Gastrocnemius medialis (tissue), 4 donors: ENCODE data around the gene KRTAP12-1. TPM values are rescaled to one million over a fixed set of nuclear protein-coding genes. Genes with fewer than 3 reads are reported as not detected.

ENCODE experiments used
- ATAC-seq, 2 donors: fragments of 150-250 bp; one replicate each; pipeline ENCODE4 v1.9.1; 2016
- DNase-seq, 2 donors: peaks; one replicate each; pipeline ENCODE4 v3.0.0-alpha.2; 2019
- H3K27ac ChIP-seq, 4 donors: fragments of 200-600 bp; sonication (generic); 1 replicate in 1 of 4; 2 replicates in 3 of 4; pipeline ENCODE4 v1.5.1; 2016 to 2018; ENCODE audit warnings: mild to moderate bottlenecking in 2 of 4, moderate library complexity in 1 of 4
- H3K27me3 ChIP-seq, 3 donors: fragments of 200-600 bp; sonication (generic) in 2 of 3; 1 replicate in 1 of 3; 2 replicates in 2 of 3; pipeline versions ENCODE4 v1.5.1 to v1.6.0; 2016 to 2019; ENCODE audit warnings: mild to moderate bottlenecking in 1 of 3, moderate library complexity in 1 of 3
- H3K36me3 ChIP-seq, 2 donors: fragments of 200-600 bp; sonication (generic) in 1 of 2; one replicate each; pipeline ENCODE4 v1.5.1; 2017 to 2018
- H3K4me1 ChIP-seq, 2 donors: fragments of 200-600 bp; sonication (generic) in 1 of 2; one replicate each; pipeline ENCODE4 v1.5.1; 2016 to 2017; ENCODE audit warnings: mild to moderate bottlenecking in 2 of 2
- H3K4me3 ChIP-seq, 4 donors: fragments of 200-600 bp; sonication (generic) in 3 of 4; 1 replicate in 1 of 4; 2 replicates in 3 of 4; pipeline ENCODE4 v1.5.1; 2016 to 2019; ENCODE audit warnings: mild to moderate bottlenecking in 2 of 4
- H3K9me3 ChIP-seq, 3 donors: fragments of 200-600 bp; sonication (generic) in 2 of 3; 1 replicate in 1 of 3; 2 replicates in 2 of 3; pipeline ENCODE4 v1.5.1; 2016 to 2019
- POLR2A ChIP-seq, 2 donors: fragments of 450-650 bp; IDR thresholded peaks; one replicate each; pipeline ENCODE4 v1.6.1; 2017; ENCODE audit warnings: antibody characterized with exemption in 2 of 2, mild to moderate bottlenecking in 2 of 2, moderate library complexity in 2 of 2
- in situ Hi-C, 4 donors: fragments of 200-750 bp; cut with MboI; loops; one replicate each; pipeline versions ENCODE4 v1.15.0 to v1.8.0; 2017; ENCODE audit warnings: low sequenced_read_pairs in 4 of 4
- intact Hi-C: fragments of 100-400 bp; cut with DNase I; formaldehyde crosslinking; loops from one replicate; pipeline ENCODE4 v1.15.1; 2023; ENCODE audit warnings: low total_unique reads
- total RNA-seq, 4 donors: library from RNA; depleted of rRNA; stranded (reverse); fragments of >200 nt; gene quantifications; one replicate each; pipeline versions ENCODE4 v1.1.0 to v1.2.3, GENCODE V29; 2016
- TF ChIP-seq, protein P1 (sequence below), 5 experiments: fragments of 450-650 bp in 3 of 5; fragments of 200-600 bp in 2 of 5; sonication (generic) in 2 of 5; IDR thresholded peaks in 4 of 5; conservative IDR thresholded peaks in 1 of 5; 1 replicate in 4 of 5; 2 replicates in 1 of 5; pipeline ENCODE4 v1.5.1; 2016 to 2019; ENCODE audit warnings: antibody characterized with exemption in 5 of 5, mild to moderate bottlenecking in 3 of 5, moderate library complexity in 3 of 5

The KRTAP12-1 gene
- total RNA-seq, 4 donors from 2014 or later = not detected

DNA sequence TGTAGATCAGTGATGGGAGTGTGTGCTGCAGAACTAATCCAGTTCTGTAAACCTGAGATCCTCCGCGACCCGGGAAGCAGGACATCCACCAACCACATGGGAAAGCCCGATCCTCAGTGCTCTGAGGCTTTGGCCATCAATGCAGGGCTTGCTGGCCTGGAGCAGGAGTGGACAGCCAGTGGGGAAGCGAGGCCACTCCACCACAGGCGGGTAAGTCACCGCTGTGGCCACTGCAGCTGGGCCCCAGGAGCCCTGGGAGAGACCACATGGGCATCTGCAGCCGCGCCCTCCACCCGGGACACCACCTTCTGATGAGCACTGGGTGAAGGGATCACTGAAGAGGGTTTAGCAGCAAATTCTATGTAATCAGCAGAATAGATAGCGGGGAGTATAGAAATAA is 811 bp downstream of the KRTAP12-1 start:
- in situ Hi-C loops = no loop called here
- H3K36me3 ChIP-seq = no peaks in the 10 kb centered on the region
- no peaks in the 10 kb centered on the region for H3K4me1 ChIP-seq
- H3K4me3 ChIP-seq = no peak overlapping the region
- intact Hi-C loops = no loop called here
- H3K27me3 ChIP-seq = peaks cover 4 to 9% (median 6%) of the 10 kb centered on the region in 3 donors
- DNase-seq (no peak), ATAC-seq (no peak)
- H3K27ac ChIP-seq = no peak overlapping the region
- TF ChIP-seq POLR2A (IDR thresholded peaks at IDR 0.05) = no peak
- TF ChIP-seq, protein P1, sequence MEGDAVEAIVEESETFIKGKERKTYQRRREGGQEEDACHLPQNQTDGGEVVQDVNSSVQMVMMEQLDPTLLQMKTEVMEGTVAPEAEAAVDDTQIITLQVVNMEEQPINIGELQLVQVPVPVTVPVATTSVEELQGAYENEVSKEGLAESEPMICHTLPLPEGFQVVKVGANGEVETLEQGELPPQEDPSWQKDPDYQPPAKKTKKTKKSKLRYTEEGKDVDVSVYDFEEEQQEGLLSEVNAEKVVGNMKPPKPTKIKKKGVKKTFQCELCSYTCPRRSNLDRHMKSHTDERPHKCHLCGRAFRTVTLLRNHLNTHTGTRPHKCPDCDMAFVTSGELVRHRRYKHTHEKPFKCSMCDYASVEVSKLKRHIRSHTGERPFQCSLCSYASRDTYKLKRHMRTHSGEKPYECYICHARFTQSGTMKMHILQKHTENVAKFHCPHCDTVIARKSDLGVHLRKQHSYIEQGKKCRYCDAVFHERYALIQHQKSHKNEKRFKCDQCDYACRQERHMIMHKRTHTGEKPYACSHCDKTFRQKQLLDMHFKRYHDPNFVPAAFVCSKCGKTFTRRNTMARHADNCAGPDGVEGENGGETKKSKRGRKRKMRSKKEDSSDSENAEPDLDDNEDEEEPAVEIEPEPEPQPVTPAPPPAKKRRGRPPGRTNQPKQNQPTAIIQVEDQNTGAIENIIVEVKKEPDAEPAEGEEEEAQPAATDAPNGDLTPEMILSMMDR (IDR thresholded peaks at IDR 0.05 in 4 of 5, conservative IDR thresholded peaks at IDR 0.05 in 1 of 5) = no peak
- H3K9me3 ChIP-seq = no peaks in the 10 kb centered on the region

DNA sequence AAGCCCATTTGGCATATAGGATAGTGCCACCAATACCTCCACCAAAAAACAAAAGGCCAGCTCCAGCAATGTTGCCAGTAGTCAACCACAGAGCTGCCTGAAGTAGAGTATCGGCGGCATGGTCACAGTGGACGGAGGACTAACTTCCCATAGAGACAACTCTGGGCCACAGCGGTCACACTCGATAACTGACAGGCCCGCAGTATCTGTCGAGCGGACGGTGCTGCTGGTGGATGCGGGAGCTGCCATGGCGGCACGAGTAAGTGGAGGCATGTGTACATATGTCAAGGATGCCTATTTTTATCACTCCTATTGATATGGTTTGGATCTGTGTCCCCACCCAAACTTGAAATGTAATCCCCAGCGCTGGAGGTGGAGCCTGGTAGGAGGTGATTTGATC is 4.1 kb downstream of the KRTAP12-1 start:
- no peaks in the 10 kb centered on the region for H3K36me3 ChIP-seq
- no peak overlapping the region for H3K27ac ChIP-seq
- DNase-seq (no peak), ATAC-seq (no peak)
- H3K27me3 ChIP-seq = peaks cover 0 to 5% (median 0%) of the 10 kb centered on the region in 3 donors
- H3K4me1 ChIP-seq = no peaks in the 10 kb centered on the region
- in situ Hi-C loops = no loop called here
- TF ChIP-seq POLR2A (IDR thresholded peaks at IDR 0.05) = no peak
- TF ChIP-seq, protein P1 (IDR thresholded peaks at IDR 0.05 in 4 of 5, conservative IDR thresholded peaks at IDR 0.05 in 1 of 5) = no peak
- intact Hi-C loops = no loop called here
- H3K9me3 ChIP-seq = no peaks in the 10 kb centered on the region
- H3K4me3 ChIP-seq = no peak overlapping the region

DNA sequence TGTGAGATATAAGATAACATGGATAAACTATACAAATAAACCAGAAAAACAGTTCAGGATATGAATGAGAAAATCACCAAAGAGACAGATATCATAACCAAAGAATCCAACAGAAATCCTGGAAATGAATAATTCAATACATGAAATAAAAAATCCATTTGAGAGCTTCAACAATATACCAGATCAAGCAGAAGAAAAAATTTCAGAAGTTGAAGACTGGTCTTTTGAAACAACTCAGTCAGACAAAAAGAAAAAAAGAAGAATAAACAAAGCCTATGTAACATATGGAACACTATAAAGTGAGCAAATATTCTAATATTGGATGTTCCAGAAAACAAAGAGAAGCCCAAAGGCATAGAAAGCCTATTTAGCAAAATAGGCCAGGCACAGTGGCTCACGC is 10.1 kb downstream of the KRTAP12-1 start:
- in situ Hi-C loops (no loop called here), intact Hi-C loops (no loop called here)
- no peak overlapping the region for H3K4me3 ChIP-seq
- no peak overlapping the region for H3K27ac ChIP-seq
- peaks cover 0 to 3% (median 0%) of the 10 kb centered on the region in 3 donors for H3K27me3 ChIP-seq
- H3K36me3 ChIP-seq = no peaks in the 10 kb centered on the region
- TF ChIP-seq, protein P1 (IDR thresholded peaks at IDR 0.05 in 4 of 5, conservative IDR thresholded peaks at IDR 0.05 in 1 of 5) = no peak
- no peak for TF ChIP-seq POLR2A (IDR thresholded peaks at IDR 0.05)
- H3K9me3 ChIP-seq = no peaks in the 10 kb centered on the region
- DNase-seq (no peak), ATAC-seq (no peak)
- no peaks in the 10 kb centered on the region for H3K4me1 ChIP-seq

DNA sequence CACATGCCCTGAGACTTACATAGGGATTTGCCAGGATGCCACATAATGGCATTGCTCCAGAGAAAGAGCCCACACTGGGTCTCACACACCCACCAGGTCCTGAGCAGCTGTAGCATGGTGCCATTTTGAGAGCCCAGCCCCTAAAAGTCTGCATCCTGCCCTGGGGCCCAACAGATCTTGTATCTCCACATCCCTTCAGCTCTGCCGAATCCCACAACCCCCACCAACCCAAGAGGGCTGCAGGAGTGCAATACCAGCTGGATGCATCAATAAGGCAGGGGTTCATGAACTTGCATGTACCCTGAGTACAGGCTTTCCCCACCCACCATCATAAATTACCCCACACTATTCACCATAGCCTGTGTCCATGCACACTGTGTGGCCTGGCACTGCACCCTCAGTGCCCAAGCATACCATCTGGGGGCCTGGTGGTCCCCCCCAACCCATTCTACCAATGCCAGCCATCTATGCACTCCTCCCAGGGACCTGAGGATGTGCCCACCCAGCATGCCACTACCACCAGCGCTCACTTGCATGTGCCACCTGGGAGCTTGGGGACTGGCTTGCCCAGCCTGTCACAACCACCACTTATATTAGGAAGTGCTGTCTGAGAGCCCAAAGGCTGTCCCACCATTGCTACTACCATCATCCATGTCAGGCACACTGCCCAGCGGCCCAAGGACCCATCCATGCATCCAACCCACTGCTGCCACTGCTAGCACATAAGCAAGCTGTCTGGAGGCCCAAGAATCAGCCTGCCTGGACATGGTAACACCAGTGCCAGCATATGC is 11.1 kb downstream of the KRTAP12-1 start:
- Histone ChIP-seq H3K27ac (no peak overlapping the region), H3K27me3 (peaks cover 0 to 3% (median 0%) of the 10 kb centered on the region in 3 donors), H3K4me1 (no peaks in the 10 kb centered on the region), H3K9me3 (no peaks in the 10 kb centered on the region), H3K4me3 (no peak overlapping the region), H3K36me3 (no peaks in the 10 kb centered on the region)
- DNase-seq = no peak
- no peak for ATAC-seq
- in situ Hi-C loops (no loop called here), intact Hi-C loops (no loop called here)
- no peak for TF ChIP-seq POLR2A (IDR thresholded peaks at IDR 0.05)
- TF ChIP-seq, protein P1 (IDR thresholded peaks at IDR 0.05 in 4 of 5, conservative IDR thresholded peaks at IDR 0.05 in 1 of 5) = no peak
